AG20443 (cell line): ENCODE measurements around the gene ECEL1.
"Not testable (repeated sequence)": the region's sequence is repeated elsewhere in the genome, so short reads cannot be mapped to it uniquely, and the experiment has no call there.

Source experiments
- DNase-seq: peaks from one replicate; pipeline ENCODE4 v3.0.0; 2012; ENCODE audit warnings: low spot score, mixed read lengths

ECEL1 gene

DNA sequence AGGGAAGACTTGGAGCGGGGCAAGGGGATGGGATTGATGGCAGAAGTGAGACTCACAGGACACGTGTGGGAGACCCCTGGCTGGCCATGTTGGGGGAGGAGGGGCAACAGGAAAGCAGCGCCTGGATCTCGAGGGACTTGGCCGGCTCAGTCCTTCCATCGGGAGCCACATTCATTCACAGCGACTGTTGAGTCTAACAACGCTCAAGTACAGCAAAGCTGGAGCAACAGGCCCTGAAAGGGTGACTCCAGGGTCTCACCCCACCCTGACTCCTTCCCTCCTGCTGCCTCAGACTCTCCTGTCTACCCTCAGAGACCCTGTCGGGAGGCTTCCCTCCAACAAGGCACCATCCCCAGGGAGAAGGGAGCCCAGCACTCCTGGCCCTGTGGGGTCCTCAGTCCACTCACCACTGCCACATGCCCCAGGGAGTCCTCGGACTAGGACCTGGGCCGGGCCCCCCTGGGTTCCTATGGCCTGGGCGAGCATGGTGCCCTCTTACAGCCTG is 46.4 kb downstream of the ECEL1 start:
- DNase-seq: no peak

DNA sequence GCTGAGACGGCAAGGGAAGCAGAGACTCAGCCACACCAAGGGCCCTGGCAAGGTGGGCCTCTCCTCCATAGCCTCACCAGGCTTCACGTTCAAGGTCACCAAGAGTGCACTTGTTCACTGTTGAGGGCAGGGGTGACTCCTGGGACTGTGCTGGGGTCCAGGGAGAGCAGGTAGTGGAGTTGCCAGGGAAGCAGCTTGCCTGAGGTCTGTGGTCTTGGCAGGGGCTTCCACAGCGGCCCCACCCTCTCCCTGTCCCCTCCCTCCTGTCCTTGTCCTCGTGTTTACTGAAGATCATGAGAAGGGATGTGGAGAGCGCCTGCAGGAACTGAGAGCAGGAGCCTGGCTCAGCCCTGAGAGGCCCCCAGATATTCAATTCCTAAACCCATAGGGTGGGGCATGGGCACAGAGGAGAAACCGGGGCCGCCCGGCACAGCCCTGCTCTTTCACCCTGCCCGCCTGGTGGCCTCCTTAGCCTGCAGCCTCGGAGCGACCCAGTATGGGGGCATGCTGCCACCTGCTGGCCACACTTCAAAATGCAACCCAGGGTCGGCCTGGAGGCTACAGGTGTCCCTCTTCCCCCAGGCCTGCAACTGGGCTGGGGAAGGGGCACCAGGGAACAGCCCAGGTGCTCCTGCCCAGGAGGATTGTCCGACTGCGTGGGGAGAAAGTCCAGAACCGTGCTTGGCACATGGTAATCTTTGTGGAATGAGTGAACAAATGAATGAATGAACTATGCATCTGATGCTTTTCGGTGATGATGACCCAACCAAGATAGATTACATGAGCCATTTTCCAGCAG is 47.2 kb downstream of the ECEL1 start:
- DNase-seq: peak; percentile 89

DNA sequence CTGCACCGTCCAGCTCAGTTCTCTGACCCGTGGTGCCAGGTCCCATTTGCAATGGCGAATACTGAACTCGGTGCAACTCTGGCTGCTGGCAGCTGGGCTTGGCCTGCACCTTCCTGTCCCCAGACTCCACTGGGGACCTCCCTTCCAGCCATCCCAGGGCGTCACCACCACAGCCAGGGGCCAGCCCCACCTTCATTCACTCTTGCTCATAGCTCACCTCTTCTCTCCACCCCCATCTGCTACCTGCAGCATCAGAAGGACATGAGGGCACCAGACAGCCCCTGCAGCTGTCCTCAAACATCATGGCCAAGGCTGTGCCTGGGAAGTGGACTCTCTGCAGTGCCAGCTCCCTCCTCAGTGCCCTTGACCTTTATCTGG is 47.9 kb downstream of the ECEL1 start:
- DNase-seq: no peak

DNA sequence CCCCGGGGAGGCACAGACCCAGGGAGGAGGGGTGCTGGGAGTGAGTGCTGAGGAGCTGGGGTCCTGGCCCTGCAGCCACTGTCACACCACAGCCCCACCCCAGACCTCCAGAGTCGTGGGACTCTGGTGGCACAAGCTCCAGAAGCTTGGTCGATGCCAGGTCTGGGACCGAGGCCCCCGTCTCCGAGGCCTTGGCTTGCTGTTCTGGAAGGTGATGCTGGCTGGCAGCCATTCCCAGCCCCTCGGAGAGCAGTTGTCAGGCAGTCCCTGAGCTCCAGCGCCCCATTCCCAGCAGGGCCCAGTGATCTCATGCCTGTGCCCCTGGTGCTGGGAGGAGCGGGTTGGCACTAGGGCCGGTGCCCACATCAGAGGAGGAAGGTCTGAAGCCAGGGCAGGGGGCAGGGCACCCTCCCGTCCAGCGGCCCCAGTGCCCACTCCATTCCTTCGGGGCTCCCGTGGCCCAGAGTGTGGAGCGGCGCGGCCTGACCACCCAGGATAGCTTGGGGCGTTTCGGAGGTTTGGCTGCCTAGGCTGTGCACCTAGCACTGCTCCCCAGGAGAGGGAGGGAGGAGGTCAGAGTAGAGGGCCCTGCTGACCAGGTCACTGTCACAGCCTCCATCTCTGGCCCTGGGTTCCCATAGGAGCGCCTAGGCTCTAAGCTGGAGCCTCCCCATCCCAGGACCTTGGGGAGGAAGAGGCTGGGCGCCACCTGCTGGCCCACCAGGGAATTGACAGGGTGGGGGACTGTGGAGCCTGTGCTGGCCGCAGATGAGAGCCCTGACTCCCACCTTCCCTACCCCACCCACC is 48.5 kb downstream of the ECEL1 start:
- no peak for DNase-seq

DNA sequence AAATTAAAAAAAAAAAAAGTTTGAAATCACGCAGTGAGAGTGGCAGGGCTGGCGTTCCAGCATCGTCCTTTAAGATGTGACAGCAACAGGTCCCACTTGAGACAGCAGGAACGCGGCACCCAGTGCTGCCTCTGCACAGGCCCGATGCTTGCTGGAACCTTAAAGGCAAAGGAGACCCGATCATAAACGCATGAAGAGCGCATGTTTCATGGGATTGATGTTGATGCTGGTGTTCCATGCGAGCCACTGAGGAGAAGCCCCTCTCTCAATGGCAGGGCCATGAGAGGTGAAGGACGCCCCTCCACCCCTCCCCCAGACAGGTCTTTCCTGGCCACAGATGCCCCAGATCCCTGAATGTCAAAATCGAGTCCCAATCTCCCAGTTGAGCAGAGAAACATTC is 49.5 kb downstream of the ECEL1 start:
- no peak for DNase-seq

DNA sequence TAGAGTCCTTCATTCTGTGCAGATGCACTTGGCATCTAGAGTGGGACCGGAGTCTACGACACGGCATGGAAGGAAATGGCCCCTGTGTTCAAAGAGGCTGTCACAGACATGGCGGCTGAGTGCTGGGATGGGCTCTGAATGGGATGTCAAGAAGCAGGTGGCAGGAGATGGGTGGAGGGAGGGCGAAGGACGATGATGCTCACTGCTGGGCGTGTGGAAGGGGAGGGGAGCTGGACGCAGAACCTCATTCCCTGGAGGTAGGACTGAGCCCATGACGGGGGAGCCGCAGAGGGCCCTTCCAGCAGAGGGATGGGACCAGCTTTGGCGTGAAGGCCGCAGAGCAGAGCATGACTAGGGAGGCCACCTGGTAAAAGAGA is 50.5 kb downstream of the ECEL1 start:
- DNase-seq: no peak

DNA sequence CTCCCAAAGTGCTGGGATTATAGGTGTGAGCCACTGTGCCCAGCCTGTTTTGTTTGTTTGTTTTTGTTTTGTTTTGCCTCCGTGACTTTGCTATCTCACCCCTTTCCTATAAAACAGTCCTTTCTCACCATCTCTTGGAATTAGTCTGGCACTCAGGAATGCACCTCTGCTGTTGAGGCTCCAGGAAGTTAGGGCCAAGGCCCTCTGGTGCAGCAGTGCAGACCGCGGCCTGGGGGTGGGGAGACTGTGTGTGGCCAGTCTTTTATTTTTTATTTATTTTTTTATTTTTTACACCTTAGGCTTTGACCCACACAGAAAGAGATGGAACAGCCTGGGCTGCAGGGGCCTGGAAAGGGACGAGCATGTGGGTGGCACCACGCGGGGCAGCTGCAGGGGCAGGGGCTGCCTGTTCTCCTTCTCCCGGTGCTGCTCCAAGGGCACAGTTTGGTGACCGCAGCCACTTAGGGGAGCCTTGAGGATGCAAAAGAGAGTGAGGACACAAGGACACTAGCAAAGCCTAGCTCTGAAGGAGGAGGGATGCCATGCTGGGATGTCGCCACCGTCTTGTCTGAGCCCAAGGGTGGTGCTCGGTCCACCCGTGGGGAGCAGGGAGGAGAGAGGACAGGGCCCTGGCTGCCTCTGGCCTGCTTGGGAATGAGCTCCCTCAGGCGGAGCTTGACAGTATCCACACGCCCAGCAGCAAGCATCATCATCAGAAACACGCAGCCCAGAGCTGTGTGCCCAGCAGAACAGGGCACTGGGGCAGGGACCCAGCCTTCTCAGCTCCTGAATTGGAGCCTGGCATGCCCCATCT is 51.0 kb downstream of the ECEL1 start:
- peak; percentile 23 for DNase-seq

DNA sequence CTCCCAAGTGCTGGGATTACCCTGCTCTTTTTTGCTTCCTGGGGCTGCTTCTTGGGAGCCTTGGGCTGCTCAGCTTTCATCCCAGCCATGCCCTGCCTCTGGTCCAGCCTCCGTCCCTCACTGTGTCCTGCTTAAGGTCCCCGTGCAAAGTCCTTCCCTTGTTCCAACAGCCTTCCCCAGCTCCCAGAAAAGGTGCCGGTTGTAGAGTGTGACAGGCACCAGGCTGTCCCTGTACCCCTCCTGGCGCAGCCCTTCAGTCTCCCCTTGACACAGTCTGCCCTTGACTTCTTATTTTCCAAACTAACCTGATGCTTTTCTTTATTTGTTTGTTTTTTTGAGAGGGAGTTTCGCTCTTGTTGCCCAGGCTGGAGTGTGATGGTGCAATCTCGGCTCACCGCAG is 51.8 kb downstream of the ECEL1 start:
- peak; percentile 4 for DNase-seq

DNA sequence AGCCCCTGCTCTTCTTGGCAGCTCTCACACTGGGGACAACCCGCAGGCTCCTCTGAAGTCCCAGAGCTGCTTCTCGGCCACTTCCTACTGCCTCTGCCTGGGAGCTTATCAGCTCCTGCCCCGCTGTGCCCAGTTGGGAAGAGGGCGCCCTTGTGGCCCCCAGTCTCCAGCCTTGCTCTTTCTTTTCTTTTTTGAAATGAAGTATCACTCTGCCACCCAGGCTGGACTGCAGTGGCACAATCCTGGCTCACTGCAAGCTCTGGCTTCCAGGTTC is 52.3 kb downstream of the ECEL1 start:
- peak; percentile 11 for DNase-seq

DNA sequence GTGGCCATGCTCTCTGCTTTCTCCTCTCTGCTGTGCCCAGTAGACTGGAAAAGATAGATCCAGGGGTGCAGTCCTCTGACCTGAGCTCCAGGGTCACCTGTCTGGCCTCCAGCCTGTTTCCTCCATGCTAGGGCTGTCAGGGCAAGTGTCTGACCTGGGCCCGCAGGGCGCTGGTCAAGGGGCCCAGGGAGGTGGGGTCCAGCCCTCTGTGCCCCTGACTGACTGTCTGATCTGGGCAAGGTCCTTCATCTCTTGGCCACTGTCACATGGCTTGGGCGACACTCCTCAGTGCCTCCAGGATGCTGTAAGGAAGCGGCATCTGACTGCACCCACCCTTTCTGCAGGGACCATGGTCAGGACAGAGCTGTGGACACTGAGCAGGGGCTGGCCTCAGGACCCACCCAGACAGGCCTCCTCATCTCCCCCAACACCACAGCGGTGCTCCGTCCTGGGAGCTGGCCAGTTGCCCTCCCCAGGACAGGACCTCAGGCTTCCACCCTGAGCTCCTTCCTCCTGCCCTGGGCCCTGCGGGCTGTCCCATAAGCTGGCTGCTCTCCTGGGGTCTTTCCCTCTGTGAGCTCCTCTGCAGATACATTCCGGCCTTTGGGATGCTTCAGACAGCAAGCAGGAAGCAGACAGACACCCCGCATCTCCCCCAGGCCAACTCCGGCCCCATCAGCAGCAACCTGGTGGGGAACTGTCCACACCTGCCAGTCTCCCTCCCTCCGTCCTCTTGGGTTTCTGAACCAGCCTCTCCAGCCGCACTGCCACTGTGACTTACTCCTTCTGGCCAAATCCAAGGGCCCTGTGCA is 52.9 kb downstream of the ECEL1 start:
- DNase-seq: peak; percentile 11

DNA sequence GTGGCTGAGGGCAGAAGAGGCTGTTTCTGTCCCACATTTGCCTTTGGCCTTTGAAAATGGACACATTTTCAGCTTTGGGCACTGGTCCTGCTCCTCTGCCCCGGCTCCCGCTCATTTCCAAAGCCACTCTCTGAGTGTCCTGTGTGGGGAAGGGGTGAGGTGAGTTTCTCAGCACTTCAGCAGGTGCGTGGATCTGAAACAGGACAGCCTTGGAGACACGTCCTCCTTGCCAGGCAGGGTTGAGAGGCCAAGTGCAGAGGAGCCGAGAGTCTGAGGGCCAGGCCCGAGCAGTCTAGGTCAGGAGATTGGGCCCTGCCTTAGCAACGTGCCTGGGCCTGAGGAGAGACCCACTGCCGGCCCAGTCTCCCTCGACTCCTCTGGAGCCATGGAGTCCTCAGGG is 53.5 kb downstream of the ECEL1 start:
- DNase-seq: peak; percentile 7

DNA sequence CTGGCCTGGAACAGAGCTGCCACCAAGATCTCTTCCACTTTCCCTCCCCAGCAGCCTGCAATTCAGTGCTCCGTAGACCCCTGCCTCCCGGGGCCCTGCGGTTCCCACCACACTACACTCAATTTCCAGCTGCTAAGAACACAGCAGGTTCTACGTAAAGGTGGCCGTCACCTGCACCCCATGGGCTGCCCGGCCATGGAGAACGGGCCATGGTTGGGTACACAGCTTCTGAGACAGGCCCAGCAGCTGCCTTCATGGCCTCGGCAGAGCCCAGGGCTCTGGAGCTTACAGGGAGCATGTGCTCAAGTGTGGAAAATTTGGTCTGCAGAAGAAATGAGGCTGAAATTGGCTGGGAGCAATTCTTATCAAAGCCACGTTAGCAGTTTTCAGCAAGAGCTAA is 54.0 kb downstream of the ECEL1 start:
- DNase-seq: not testable (repeated sequence)

DNA sequence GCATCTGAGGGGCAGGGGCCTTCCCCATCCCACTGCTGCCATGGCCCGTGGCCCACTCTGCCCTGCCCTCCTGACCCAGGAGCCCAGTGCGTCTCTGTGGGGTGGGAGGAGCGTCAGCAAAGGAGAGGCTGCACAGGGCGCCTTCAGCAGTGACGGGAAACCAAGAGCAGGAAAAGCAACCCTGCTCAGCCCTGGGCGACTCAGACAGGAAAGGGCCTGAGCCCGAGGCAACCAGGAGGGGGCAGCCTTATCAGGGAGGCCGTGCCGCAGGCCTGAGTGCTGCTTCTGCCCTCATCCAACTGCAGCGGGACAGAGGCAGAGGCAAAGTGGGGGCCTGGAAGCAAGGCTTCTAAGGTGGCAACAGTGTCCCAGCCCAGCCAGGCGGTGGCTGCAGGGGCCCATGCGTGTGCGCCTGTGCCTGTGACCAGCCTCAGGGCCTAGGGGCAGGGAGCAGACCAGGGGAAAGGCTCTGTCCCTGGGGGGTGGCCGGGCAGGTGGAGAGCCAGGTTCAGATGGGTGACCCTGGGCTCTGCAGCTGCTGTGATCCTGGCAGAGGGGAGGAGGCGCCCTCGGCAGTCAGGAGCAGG is 54.9 kb downstream of the ECEL1 start:
- DNase-seq: no peak

DNA sequence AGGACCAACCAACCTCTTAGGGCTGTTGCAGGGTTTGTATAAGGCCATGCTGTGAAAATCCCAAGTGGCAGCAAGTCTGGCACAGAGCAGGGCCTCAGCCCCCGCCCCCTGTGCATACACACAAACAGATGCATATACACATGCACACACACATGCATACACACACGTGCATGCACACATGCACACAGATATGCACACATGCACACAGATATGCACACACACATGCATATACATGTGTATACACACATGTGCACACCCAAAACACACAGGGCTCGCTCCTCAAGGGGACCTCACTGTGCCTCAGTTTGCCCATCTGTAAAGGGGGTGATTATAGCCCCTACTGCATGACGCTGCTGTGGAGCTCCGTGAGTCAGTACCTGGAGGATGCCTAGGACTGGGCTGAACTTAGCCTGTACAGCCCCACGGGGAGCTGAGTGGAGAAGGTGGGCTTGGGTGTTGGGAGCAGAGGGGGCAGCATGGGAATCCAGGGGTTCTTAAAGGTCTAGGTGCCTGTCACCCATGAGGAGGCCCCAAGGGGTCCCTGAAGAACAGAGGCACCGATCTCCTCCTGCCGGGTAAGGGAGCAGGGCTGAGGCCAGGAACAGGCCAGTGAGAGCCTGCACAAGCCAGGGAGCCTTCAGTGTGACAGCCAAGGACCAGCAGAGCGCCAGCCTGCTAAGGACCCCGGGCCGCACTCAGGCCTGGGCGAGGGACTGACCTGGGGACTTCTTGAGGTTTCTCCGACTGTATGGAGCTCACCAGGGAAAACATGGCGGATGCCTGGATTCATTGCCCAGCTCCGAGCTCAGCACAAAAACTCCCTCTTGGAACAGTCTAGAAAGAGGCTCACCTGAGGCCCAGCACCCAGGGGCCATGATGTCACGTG is 55.7 kb downstream of the ECEL1 start:
- DNase-seq: no peak
